Activated CD4-positive, alpha-beta T cell treated with anti-CD3 and anti-CD28 coated beads, Interleukin-2, amount 50 U/mL, for 16 hours (primary cell): ENCODE results near the gene PCGF2.
"Not testable (repeated sequence)": the region's sequence is repeated elsewhere in the genome, so short reads cannot be mapped to it uniquely, and the experiment has no call there.

ENCODE experiments used
- DNase-seq: peaks from one replicate; pipeline ENCODE4 v3.0.0-alpha.2; 2020

PCGF2 gene

GRCh38 chr17:38733982-38734973 is 13.9 kb downstream of the PCGF2 start:
- no peak for DNase-seq

GRCh38 chr17:38733282-38733981 is 14.7 kb downstream of the PCGF2 start:
- no peak for DNase-seq

GRCh38 chr17:38732376-38733281 is 15.5 kb downstream of the PCGF2 start:
- DNase-seq: no peak

GRCh38 chr17:38731526-38732294 is 16.4 kb downstream of the PCGF2 start:
- no peak for DNase-seq

GRCh38 chr17:38730526-38731379 is 17.4 kb downstream of the PCGF2 start:
- no peak for DNase-seq

- DNase-seq: peak; percentile 90
Observed at GRCh38 chr17:38729886-38730525, 18.1 kb downstream of the PCGF2 start, which contains the start of gene CISD3. Gene CISD3 (plus strand): TSS chr17:38730341. CDS start chr17:38730359, 18 bp downstream.

- DNase-seq: no peak
Observed at GRCh38 chr17:38729368-38729885, 18.7 kb downstream of the PCGF2 start.

- peak; percentile 81 for DNase-seq
Observed at GRCh38 chr17:38728290-38728831, 19.8 kb downstream of the PCGF2 start.

GRCh38 chr17:38727736-38728135 is 20.4 kb downstream of the PCGF2 start:
- DNase-seq: peak; percentile 88

GRCh38 chr17:38726145-38726544 is 22.0 kb downstream of the PCGF2 start:
- DNase-seq: not testable (repeated sequence)

- no peak for DNase-seq
Observed at GRCh38 chr17:38725066-38725465, 23.1 kb downstream of the PCGF2 start.

- no peak for DNase-seq
Observed at GRCh38 chr17:38724337-38724988, 23.7 kb downstream of the PCGF2 start.

GRCh38 chr17:38721802-38722201 is 26.3 kb downstream of the PCGF2 start:
- no peak for DNase-seq

GRCh38 chr17:38720941-38721340 is 27.2 kb downstream of the PCGF2 start:
- DNase-seq: no peak

GRCh38 chr17:38719943-38720641 is 28.0 kb downstream of the PCGF2 start:
- no peak for DNase-seq

GRCh38 chr17:38719289-38719942 is 28.7 kb downstream of the PCGF2 start:
- no peak for DNase-seq

GRCh38 chr17:38717139-38717745 is 30.9 kb downstream of the PCGF2 start:
- DNase-seq: no peak
